Fibroblast of villous mesenchyme (primary cell): Measurements from ENCODE around the gene LOXL3. TPM values are rescaled to one million over a fixed set of nuclear protein-coding genes. Genes with fewer than 3 reads are reported as not detected.
A peak's percentile ranks its signal among the peaks of the same experiment; 100 is the strongest.

ENCODE experiments used
- DNase-seq: peaks from one replicate; pipeline ENCODE4 v3.0.0-alpha.2; 2010; ENCODE audit warnings: low read depth
- H3K4me3 ChIP-seq: 2 replicates; pipeline ENCODE4 v1.5.1; 2011; ENCODE audit warnings: low read depth, mild to moderate bottlenecking, low read length
- total RNA-seq: library from RNA; depleted of rRNA; stranded (reverse); fragments of >200 nt; gene quantifications from 2 replicates; pipeline ENCODE4 v1.2.3, GENCODE V29; 2012
- TF ChIP-seq, protein P1 (sequence below): IDR thresholded peaks from 2 replicates; pipeline ENCODE4 v1.5.1; 2012; ENCODE audit warnings: low read depth, mild to moderate bottlenecking, low read length; ENCODE audit not compliant: insufficient read depth

Gene LOXL3
- total RNA-seq, 1 donor: 9.9 TPM

DNA sequence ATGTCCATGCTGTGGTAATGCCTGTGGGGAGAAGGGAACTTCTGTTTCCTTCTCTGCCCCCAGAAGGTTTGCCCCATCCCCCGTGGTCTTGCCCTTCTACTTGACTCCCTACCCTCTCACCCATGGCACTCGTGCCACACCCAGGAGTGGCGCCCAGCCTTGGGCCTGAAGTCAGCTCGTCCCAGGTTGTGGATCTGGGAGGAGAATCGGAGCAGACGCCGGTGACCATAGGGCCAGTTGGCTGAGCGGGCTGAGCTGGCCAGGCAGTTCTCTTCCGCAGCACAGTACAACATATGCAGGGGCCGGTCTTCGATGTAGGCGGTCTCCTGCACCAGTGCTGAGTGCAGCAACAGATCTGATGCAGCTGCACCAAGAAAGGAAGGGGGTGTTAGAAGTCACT lies 19.3 kb downstream of the LOXL3 start:
- TF ChIP-seq, protein P1, sequence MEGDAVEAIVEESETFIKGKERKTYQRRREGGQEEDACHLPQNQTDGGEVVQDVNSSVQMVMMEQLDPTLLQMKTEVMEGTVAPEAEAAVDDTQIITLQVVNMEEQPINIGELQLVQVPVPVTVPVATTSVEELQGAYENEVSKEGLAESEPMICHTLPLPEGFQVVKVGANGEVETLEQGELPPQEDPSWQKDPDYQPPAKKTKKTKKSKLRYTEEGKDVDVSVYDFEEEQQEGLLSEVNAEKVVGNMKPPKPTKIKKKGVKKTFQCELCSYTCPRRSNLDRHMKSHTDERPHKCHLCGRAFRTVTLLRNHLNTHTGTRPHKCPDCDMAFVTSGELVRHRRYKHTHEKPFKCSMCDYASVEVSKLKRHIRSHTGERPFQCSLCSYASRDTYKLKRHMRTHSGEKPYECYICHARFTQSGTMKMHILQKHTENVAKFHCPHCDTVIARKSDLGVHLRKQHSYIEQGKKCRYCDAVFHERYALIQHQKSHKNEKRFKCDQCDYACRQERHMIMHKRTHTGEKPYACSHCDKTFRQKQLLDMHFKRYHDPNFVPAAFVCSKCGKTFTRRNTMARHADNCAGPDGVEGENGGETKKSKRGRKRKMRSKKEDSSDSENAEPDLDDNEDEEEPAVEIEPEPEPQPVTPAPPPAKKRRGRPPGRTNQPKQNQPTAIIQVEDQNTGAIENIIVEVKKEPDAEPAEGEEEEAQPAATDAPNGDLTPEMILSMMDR: no peak
- H3K4me3 ChIP-seq: no peak overlapping the region
- DNase-seq: no peak

DNA sequence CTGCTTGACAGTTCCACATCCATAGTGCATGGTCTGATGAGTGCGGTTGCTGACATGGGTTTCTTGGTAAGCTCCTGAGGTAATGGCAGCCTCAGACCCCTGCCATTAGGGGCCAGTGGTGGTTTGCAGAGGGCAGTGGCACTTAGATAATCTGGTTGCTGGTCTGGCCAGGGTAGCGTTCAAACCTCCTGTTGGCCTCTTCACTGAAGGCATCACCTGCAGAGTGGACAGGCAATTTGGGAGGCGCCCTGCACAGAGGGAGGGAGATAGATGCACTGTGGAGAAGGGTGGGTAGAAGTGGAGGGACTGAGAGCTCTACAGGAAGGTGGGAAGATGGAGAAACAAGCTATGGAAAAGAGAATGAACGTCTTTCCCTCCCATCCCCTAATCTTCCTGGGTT lies 20.3 kb downstream of the LOXL3 start:
- H3K4me3 ChIP-seq: no peak overlapping the region
- TF ChIP-seq, protein P1: no peak
- DNase-seq: no peak

DNA sequence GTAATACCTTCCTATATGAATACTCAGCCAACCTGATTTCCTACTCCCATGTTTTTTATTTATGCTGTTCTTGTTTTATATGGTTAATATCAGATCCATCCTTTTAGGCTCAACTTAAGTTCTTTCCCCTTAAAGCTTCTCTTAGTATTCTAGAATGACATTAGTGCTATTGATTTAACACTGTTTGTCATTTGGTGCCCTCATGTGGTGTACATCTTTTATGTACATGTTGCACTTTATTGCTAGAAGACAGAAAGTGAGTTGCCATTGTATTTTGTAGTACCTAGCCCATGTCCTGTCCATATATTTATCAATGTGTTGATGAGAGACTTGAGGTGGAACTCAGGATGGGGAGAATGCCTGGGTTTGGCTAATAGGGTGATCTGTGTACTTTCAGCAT lies 21.5 kb downstream of the LOXL3 start:
- peak; percentile 52 for DNase-seq
- H3K4me3 ChIP-seq: no peak overlapping the region
- TF ChIP-seq, protein P1: peak; percentile 22

DNA sequence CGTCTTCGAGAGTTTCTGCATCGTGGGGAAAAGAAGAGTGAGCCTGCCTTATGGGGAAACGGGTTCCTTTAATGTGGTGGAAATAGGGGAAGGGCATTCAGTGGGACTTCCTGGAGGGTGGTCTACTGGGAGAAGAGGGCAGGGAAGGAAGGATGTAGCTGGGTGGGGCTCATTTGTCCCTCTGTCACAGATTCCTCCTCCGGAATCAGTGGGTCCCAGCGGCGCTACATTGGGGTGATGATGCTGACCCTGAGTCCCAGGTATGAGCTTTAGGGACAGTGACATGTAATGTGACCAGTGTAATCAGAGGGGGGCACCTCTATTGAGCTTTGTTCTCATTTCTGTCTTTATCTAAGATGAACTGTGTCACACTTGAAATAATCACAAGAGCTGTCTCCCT lies 22.1 kb downstream of the LOXL3 start:
- no peak for DNase-seq
- TF ChIP-seq, protein P1: no peak
- no peak overlapping the region for H3K4me3 ChIP-seq

DNA sequence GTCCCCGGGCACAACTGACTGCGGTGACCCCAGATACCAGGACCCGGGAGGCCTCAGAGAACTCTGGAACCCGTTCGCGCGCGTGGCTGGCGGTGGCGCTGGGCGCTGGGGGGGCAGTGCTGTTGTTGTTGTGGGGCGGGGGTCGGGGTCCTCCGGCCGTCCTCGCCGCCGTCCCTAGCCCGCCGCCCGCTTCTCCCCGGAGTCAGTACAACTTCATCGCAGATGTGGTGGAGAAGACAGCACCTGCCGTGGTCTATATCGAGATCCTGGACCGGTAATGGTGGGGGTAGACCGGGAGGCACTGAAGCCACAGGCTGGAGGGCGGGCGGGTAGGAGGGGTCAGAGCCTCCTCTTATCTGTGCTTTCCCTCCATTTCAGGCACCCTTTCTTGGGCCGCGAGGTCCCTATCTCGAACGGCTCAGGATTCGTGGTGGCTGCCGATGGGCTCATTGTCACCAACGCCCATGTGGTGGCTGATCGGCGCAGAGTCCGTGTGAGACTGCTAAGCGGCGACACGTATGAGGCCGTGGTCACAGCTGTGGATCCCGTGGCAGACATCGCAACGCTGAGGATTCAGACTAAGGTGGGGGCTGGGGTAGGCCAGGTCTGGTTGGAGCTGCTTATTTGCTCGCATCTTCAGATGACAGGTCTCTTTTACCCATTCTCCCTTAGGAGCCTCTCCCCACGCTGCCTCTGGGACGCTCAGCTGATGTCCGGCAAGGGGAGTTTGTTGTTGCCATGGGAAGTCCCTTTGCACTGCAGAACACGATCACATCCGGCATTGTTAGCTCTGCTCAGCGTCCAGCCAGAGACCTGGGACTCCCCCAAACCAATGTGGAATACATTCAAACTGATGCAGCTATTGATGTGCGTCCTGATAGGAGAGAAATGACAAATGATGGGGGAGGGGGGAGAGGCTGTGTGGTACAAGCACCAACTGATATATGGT lies 23.2 kb downstream of the LOXL3 start:
- TF ChIP-seq, protein P1: no peak
- peak; percentile 56 for DNase-seq
- peak overlapping the region; percentile 77 for H3K4me3 ChIP-seq

DNA sequence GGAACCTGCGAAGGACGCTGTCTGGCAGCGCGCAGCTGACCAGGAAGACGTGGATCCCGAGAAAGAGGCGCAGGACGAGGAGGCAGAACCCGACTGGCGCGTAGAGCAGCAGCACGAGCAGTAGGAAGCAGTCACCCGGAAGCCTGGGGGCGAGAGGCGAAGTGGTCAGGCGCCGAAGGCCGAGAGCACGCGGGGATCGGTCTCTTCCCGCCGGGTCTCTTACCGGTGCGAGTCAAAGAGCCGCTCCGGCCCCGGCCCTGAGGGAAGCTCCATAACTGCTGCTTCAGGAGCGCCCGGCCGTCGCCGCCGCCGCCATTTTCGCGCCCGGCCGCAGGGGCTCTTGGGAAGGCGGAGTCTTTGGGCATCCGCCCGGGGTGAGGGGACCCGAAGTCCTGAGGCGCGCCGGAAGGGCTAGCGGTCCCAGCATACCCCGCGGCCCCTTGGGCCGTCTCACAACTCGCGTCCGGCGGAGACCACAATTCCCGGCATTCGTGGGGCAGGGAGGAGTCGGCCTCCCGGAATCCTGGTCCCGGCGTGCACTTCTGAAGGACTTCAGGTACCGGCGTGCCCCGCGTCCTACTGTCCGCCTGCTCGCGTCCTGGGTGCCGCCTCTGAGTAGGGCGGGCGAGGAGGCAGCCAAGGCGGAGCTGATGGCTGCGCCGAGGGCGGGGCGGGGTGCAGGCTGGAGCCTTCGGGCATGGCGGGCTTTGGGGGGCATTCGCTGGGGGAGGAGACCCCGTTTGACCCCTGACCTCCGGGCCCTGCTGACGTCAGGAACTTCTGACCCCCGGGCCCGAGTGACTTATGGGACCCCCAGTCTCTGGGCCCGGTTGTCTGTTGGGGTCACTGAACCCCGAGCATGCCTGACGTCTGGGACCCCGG lies 24.1 kb downstream of the LOXL3 start, which contains the start of the genes AUP1 and HTRA2:
Gene AUP1 (minus strand): TSS at position 350 of the 882 bp plus-strand sequence. CDS start 77 bp downstream, at position 273.
Gene HTRA2 (plus strand): TSS at position 577 of the 882 bp plus-strand sequence. CDS start 74 bp downstream, at position 651.
- peak; percentile 99 for DNase-seq
- H3K4me3 ChIP-seq: peak within 1 kb of the TSS; percentile 77
- TF ChIP-seq, protein P1: no peak
